AG09319 (cell line): ENCODE measurements around the gene CBY2.

Experiments
- DNase-seq: peaks from one replicate; pipeline ENCODE4 v3.0.0-alpha.2; 2010; ENCODE audit warnings: low read depth; ENCODE audit errors: extremely low read depth
- CTCF ChIP-seq: IDR thresholded peaks from 2 replicates; pipeline ENCODE4 v1.5.1; 2011; ENCODE audit warnings: low read depth, mild to moderate bottlenecking, inconsistent platforms, low read length, moderate library complexity

Gene CBY2

GRCh38 chr13:45690636-45691035 is 11.5 kb upstream of the CBY2 start:
- no peak for TF ChIP-seq CTCF
- DNase-seq = no peak

GRCh38 chr13:45691251-45691650 is 10.9 kb upstream of the CBY2 start:
- TF ChIP-seq CTCF = no peak
- DNase-seq = no peak

GRCh38 chr13:45691667-45692066 is 10.5 kb upstream of the CBY2 start:
- no peak for TF ChIP-seq CTCF

GRCh38 chr13:45695198-45695730 is 6.9 kb upstream of the CBY2 start:
- TF ChIP-seq CTCF = no peak
- DNase-seq = no peak

More at GRCh38 chr13:45691667-45692066, 10.5 kb upstream of the CBY2 start:
- DNase-seq = no peak

GRCh38 chr13:45696610-45697226 is 5.4 kb upstream of the CBY2 start:
- no peak for DNase-seq

GRCh38 chr13:45700971-45701900 is 884 bp upstream of the CBY2 start:
- no peak for DNase-seq
- no peak for TF ChIP-seq CTCF

More at GRCh38 chr13:45696610-45697226, 5.4 kb upstream of the CBY2 start:
- no peak for TF ChIP-seq CTCF
